Bone marrow (tissue), 2 donors: ENCODE results near the gene DPT.

Experiments used
- DNase-seq, 2 donors: peaks; one replicate each; lab custom pipeline; 2025; lab: John Stamatoyannopoulos, UW

The DPT gene

GRCh38 chr1:168700575-168701268 is 28.3 kb downstream of the DPT start:
- DNase-seq: no peak

GRCh38 chr1:168698453-168698852 is 30.6 kb downstream of the DPT start:
- no peak for DNase-seq

- no peak for DNase-seq
Measured at GRCh38 chr1:168697356-168698126, 31.5 kb downstream of the DPT start.

- DNase-seq: no peak
Measured at GRCh38 chr1:168696125-168696760, 32.8 kb downstream of the DPT start.

GRCh38 chr1:168693872-168694238 is 35.2 kb downstream of the DPT start:
- DNase-seq: no peak

GRCh38 chr1:168693197-168693871 is 35.7 kb downstream of the DPT start:
- DNase-seq: no peak

- no peak for DNase-seq
Measured at GRCh38 chr1:168692472-168692871, 36.5 kb downstream of the DPT start.

- no peak for DNase-seq
Measured at GRCh38 chr1:168691541-168691940, 37.5 kb downstream of the DPT start.

GRCh38 chr1:168689726-168690602 is 39.0 kb downstream of the DPT start:
- DNase-seq: no peak

- no peak for DNase-seq
Measured at GRCh38 chr1:168689327-168689657, 39.7 kb downstream of the DPT start.

GRCh38 chr1:168688644-168689326 is 40.2 kb downstream of the DPT start:
- DNase-seq: no peak

- DNase-seq: no peak
Measured at GRCh38 chr1:168687816-168688215, 41.2 kb downstream of the DPT start.

GRCh38 chr1:168686666-168687065 is 42.3 kb downstream of the DPT start:
- no peak for DNase-seq

GRCh38 chr1:168683871-168684270 is 45.1 kb downstream of the DPT start:
- no peak for DNase-seq

GRCh38 chr1:168676861-168677260 is 52.1 kb downstream of the DPT start:
- DNase-seq: no peak

GRCh38 chr1:168676029-168676812 is 52.8 kb downstream of the DPT start:
- DNase-seq: no peak

GRCh38 chr1:168673974-168674683 is 54.9 kb downstream of the DPT start:
- DNase-seq: no peak

GRCh38 chr1:168672278-168672677 is 56.7 kb downstream of the DPT start:
- no peak for DNase-seq

GRCh38 chr1:168671782-168672181 is 57.2 kb downstream of the DPT start:
- no peak for DNase-seq

- no peak for DNase-seq
Measured at GRCh38 chr1:168665975-168666374, 63.0 kb downstream of the DPT start.
